Panc1 (cell line): ENCODE data around the gene RNF214. TPM values are rescaled to one million over a fixed set of nuclear protein-coding genes. Genes with fewer than 3 reads are reported as not detected.

Experiments used
- ATAC-seq: fragments of 200-7000 bp; cut with Tn5 transposase; 2 replicates; pipeline ENCODE4 v1.9.1; 2020; ENCODE audit warnings: mild to moderate bottlenecking, moderate library complexity
- BruUV-seq: library from RNA; stranded (reverse); fragments of 400-500 nt; replicated peaks from 2 replicates; lab custom pipeline; 2021; lab: Mats Ljungman, UMichigan
- CTCF ChIA-PET: fragments of 300-600 bp; sonication (Branson Sonifier 250); formaldehyde crosslinking; loops from one replicate; lab custom pipeline; 2022; ENCODE audit warnings: antibody characterized with exemption; lab: Charles Lee
- POLR2A ChIA-PET: fragments of 300-600 bp; sonication (Branson Sonifier 250); formaldehyde crosslinking; loops from one replicate; lab custom pipeline; 2022; ENCODE audit warnings: antibody characterized with exemption; lab: Charles Lee
- DNase-seq: peaks from one replicate; pipeline ENCODE4 v3.0.0-alpha.2; 2010; ENCODE audit warnings: low read depth, low spot score
- H3K27ac ChIP-seq: 2 replicates; pipeline ENCODE4 v1.5.1; 2011; ENCODE audit warnings: mild to moderate bottlenecking, low read length, inconsistent platforms
- H3K27me3 ChIP-seq: fragments of 200-500 bp; sonication (Bioruptor generic); 2 replicates; pipeline ENCODE4 v1.6.0; 2014; ENCODE audit warnings: low read length, inconsistent platforms; ENCODE audit not compliant: control insufficient read depth, insufficient read depth
- H3K36me3 ChIP-seq: fragments of 200-500 bp; sonication (Bioruptor generic); 2 replicates; pipeline ENCODE4 v1.5.1; 2014; ENCODE audit warnings: inconsistent platforms, mild to moderate bottlenecking, low read length, moderate library complexity; ENCODE audit not compliant: control insufficient read depth, insufficient read depth
- H3K4me1 ChIP-seq: 2 replicates; pipeline ENCODE4 v1.5.1; 2011; ENCODE audit warnings: inconsistent platforms, mild to moderate bottlenecking, low read length, moderate library complexity; ENCODE audit not compliant: control insufficient read depth, insufficient read depth
- H3K4me3 ChIP-seq, 2 experiments: 2 replicates each; pipeline ENCODE4 v1.5.1; 2011 to 2012; ENCODE audit warnings: low read depth in 2 of 2, low read length in 2 of 2, mild to moderate bottlenecking in 2 of 2, inconsistent platforms in 1 of 2, moderate library complexity in 1 of 2
- H3K9me3 ChIP-seq: fragments of 200-500 bp; sonication (Bioruptor generic); 2 replicates; pipeline ENCODE4 v1.5.1; 2014; ENCODE audit warnings: low read depth, mild to moderate bottlenecking, inconsistent platforms, low read length, moderate library complexity; ENCODE audit not compliant: control insufficient read depth, insufficient read depth
- POLR2AphosphoS5 ChIP-seq: IDR thresholded peaks from 2 replicates; pipeline ENCODE4 v1.6.1; 2012; ENCODE audit warnings: mild to moderate bottlenecking, low read depth, low read length, moderate library complexity
- SIN3A ChIP-seq: IDR thresholded peaks from 2 replicates; pipeline ENCODE4 v1.6.1; 2012; ENCODE audit warnings: low read depth, mild to moderate bottlenecking, low read length, moderate library complexity, borderline replicate concordance; ENCODE audit not compliant: insufficient read depth
- TCF7L2 ChIP-seq: IDR thresholded peaks from 2 replicates; pipeline ENCODE4 v1.6.1; 2011; ENCODE audit warnings: mild to moderate bottlenecking, low read depth, low read length, inconsistent platforms
- in situ Hi-C: cut with HindIII; loops from 2 replicates; pipeline ENCODE4 v1.10.0; 2016; ENCODE audit warnings: low sequenced_read_pairs, low pct_unique_long_range_greater_than_20kb
- intact Hi-C: fragments of 100-400 bp; cut with micrococcal nuclease; formaldehyde crosslinking; loops from one replicate; pipeline ENCODE4 v1.10.0; 2022; ENCODE audit not compliant: unreplicated experiment
- total RNA-seq: library from RNA; stranded (reverse); gene quantifications from one replicate; pipeline ENCODE4 v1.2.1, GENCODE V29; 2021; ENCODE audit not compliant: unreplicated experiment
- TF ChIP-seq, protein P1 (sequence below), 2 experiments: IDR thresholded peaks; 2 replicates each; pipeline ENCODE4 v1.6.1; 2011 to 2012; ENCODE audit warnings: low read depth in 2 of 2, control low read depth in 1 of 2, low read length in 1 of 2, mild to moderate bottlenecking in 1 of 2, moderate library complexity in 1 of 2; ENCODE audit not compliant: insufficient read depth in 1 of 2
- TF ChIP-seq, protein P2 (sequence below): fragments of 450-650 bp; IDR thresholded peaks from 2 replicates; pipeline ENCODE4 v1.5.1; 2017; ENCODE audit warnings: mild to moderate bottlenecking

RNF214 gene
- total RNA-seq, 1 experiment from 2014 or later, result 39.7 TPM

DNA sequence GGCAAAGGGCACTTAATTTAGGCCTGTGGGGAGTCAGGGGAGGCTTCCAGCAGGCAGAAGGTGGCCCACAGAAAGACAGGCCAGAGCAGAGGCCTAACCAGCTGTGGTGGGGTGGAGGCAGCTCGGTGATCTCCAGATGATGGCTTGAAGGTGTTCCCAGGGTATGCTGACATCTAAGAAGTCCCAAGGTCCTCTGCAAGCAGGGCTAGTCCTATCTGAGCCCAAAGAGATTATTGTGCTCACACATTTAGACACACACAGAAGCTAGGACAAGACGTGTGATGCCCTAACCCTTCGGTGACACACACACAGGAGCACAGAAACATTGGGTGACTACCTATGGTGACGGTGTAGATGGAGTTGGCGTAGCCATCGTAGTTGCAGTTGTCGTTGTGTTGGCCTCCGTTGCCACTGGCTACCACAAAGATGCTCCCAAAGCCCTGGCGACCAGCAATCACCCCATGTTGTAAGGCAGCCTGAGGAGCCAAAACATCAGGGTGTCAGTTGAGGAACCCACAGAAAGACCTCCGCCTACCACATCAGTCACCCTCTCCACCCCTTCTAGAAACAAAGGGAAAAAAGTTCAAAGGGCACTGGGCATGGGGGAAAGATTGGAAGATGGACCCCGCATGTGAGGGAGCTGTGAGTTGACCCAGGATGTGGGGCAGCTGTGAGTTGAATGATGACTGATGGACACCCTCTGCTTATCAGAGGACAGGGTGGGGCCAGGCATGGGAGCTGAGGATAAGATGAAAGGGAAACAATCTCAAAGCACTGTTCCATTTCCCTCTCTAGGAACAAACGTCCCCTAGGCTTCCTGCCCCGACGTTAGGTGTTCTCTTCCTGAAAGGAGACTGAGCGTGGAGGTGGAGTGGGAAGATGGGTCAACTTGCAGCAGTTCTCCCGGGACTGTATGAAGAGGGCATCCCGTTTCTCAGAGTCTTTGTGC, 8.5 kb upstream of the RNF214 start:
- DNase-seq, result no peak
- ChIA-PET CTCF (interaction anchor here (0.5 kb wide), 1 partner anchor 118 kb away, joined by 3 read pairs; no protein-coding TSS in a partner anchor), POLR2A (no interaction called here)
- H3K27me3 ChIP-seq, result no peaks in the 10 kb centered on the region
- H3K36me3 ChIP-seq, result no peaks in the 10 kb centered on the region; the same call in 1 of the 2 replicates
- H3K9me3 ChIP-seq, result no peaks in the 10 kb centered on the region
- in situ Hi-C loops, result no loop called here
- intact Hi-C loops, result loop anchor here (10.0 kb wide), 2 partner anchors 49 to 339 kb away; partner anchors contain the start of gene SIDT2
- BruUV-seq, result no TSS peak
- H3K4me3 ChIP-seq, result no peak overlapping the region
- no peak overlapping the region for H3K27ac ChIP-seq
- H3K4me1 ChIP-seq, result no peaks in the 10 kb centered on the region
- ATAC-seq, result no peak
- TF ChIP-seq TCF7L2, result no peak
- TF ChIP-seq POLR2AphosphoS5, result 0 out of 2 replicates have a peak, but pooled peaks have one; percentile 6

GRCh38 chr11:117225553-117226170, 6.8 kb upstream of the RNF214 start:
- BruUV-seq, result no TSS peak
- TF ChIP-seq TCF7L2 (no peak), POLR2AphosphoS5 (no peak), SIN3A (no peak)
- TF ChIP-seq, protein P1, sequence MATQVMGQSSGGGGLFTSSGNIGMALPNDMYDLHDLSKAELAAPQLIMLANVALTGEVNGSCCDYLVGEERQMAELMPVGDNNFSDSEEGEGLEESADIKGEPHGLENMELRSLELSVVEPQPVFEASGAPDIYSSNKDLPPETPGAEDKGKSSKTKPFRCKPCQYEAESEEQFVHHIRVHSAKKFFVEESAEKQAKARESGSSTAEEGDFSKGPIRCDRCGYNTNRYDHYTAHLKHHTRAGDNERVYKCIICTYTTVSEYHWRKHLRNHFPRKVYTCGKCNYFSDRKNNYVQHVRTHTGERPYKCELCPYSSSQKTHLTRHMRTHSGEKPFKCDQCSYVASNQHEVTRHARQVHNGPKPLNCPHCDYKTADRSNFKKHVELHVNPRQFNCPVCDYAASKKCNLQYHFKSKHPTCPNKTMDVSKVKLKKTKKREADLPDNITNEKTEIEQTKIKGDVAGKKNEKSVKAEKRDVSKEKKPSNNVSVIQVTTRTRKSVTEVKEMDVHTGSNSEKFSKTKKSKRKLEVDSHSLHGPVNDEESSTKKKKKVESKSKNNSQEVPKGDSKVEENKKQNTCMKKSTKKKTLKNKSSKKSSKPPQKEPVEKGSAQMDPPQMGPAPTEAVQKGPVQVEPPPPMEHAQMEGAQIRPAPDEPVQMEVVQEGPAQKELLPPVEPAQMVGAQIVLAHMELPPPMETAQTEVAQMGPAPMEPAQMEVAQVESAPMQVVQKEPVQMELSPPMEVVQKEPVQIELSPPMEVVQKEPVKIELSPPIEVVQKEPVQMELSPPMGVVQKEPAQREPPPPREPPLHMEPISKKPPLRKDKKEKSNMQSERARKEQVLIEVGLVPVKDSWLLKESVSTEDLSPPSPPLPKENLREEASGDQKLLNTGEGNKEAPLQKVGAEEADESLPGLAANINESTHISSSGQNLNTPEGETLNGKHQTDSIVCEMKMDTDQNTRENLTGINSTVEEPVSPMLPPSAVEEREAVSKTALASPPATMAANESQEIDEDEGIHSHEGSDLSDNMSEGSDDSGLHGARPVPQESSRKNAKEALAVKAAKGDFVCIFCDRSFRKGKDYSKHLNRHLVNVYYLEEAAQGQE (IDR thresholded peaks at IDR 0.05; ENCODE audit: insufficient read depth in 1 of 2, low read depth in 2 of 2, low read length in 1 of 2), result no peak
- TF ChIP-seq, protein P2, sequence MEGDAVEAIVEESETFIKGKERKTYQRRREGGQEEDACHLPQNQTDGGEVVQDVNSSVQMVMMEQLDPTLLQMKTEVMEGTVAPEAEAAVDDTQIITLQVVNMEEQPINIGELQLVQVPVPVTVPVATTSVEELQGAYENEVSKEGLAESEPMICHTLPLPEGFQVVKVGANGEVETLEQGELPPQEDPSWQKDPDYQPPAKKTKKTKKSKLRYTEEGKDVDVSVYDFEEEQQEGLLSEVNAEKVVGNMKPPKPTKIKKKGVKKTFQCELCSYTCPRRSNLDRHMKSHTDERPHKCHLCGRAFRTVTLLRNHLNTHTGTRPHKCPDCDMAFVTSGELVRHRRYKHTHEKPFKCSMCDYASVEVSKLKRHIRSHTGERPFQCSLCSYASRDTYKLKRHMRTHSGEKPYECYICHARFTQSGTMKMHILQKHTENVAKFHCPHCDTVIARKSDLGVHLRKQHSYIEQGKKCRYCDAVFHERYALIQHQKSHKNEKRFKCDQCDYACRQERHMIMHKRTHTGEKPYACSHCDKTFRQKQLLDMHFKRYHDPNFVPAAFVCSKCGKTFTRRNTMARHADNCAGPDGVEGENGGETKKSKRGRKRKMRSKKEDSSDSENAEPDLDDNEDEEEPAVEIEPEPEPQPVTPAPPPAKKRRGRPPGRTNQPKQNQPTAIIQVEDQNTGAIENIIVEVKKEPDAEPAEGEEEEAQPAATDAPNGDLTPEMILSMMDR, result no peak
- ChIA-PET CTCF (interaction anchor here (0.6 to 1.8 kb wide), 7 partner anchors 20 to 435 kb away, joined by 5 to 12 read pairs (median 6); no protein-coding TSS in a partner anchor), POLR2A (interaction anchor here (0.5 kb wide), 1 partner anchor 117 kb away, joined by 5 read pairs; no protein-coding TSS in a partner anchor)
- in situ Hi-C loops, result no loop called here
- Histone ChIP-seq H3K27me3 (no peaks in the 10 kb centered on the region), H3K4me1 (peaks cover 4% of the 10 kb centered on the region), H3K36me3 (no peaks in the 10 kb centered on the region; the same call in 1 of the 2 replicates), H3K27ac (no peak overlapping the region), H3K4me3 (no peak overlapping the region), H3K9me3 (no peaks in the 10 kb centered on the region)
- ATAC-seq, result no peak
- intact Hi-C loops, result loop anchor here (10.0 kb wide), 2 partner anchors 51 to 341 kb away; partner anchors contain the start of gene SIDT2
- DNase-seq, result no peak
